CD14-positive monocyte (primary cell): Measurements from ENCODE around the gene KRTAP12-4. TPM values are rescaled to one million over a fixed set of nuclear protein-coding genes. Genes with fewer than 3 reads are reported as not detected.

ENCODE experiments used
- DNase-seq, 3 donors: peaks; one replicate each; pipeline ENCODE4 v3.0.0-alpha.2; 2011 to 2022
- H2AFZ ChIP-seq: 2 replicates; pipeline ENCODE4 v1.6.0; 2012; ENCODE audit warnings: mild to moderate bottlenecking, low read depth, low read length, inconsistent platforms; ENCODE audit not compliant: insufficient read depth, poor library complexity, severe bottlenecking
- H3K27ac ChIP-seq, 2 donors: 1 replicate in 1 of 2; 2 replicates in 1 of 2; pipeline ENCODE4 v1.5.1; 2012 to 2013; ENCODE audit warnings: low read length in 2 of 2, control low read depth in 1 of 2, inconsistent platforms in 1 of 2, low read depth in 1 of 2, mild to moderate bottlenecking in 1 of 2
- H3K27me3 ChIP-seq, 2 donors: one replicate each; pipeline versions ENCODE4 v1.6.0 to v1.6.1; 2011 to 2013; ENCODE audit warnings: low read length in 2 of 2; ENCODE audit not compliant: control insufficient read depth in 2 of 2, insufficient read depth in 2 of 2
- H3K36me3 ChIP-seq, 2 donors: replicated peaks in 1 of 2; 1 replicate in 1 of 2; 2 replicates in 1 of 2; pipeline versions ENCODE4 v1.5.1 to v1.6.1; 2012 to 2013; ENCODE audit warnings: low read length in 2 of 2, control low read depth in 1 of 2, inconsistent platforms in 1 of 2, mild to moderate bottlenecking in 1 of 2; ENCODE audit not compliant: insufficient read depth in 2 of 2, control insufficient read depth in 1 of 2
- H3K4me1 ChIP-seq, 2 donors: 1 replicate in 1 of 2; 2 replicates in 1 of 2; pipeline versions ENCODE4 v1.5.1 to v1.6.1; 2012 to 2013; ENCODE audit warnings: low read length in 2 of 2, control low read depth in 1 of 2, inconsistent platforms in 1 of 2, mild to moderate bottlenecking in 1 of 2, moderate library complexity in 1 of 2; ENCODE audit not compliant: insufficient read depth in 2 of 2, control insufficient read depth in 1 of 2
- H3K4me2 ChIP-seq: replicated peaks from 2 replicates; pipeline ENCODE3; 2012; ENCODE audit warnings: low read length, moderate library complexity, mild to moderate bottlenecking; ENCODE audit not compliant: poor library complexity, severe bottlenecking; ENCODE audit errors: extremely low read depth
- H3K4me3 ChIP-seq, 3 experiments: fragments of 200-600 bp in 1 of 3; sonication (generic) in 1 of 3; replicated peaks in 1 of 3; 1 replicate in 2 of 3; 2 replicates in 1 of 3; pipeline ENCODE4 v1.5.1; 2011 to 2013; ENCODE audit warnings: low read length in 3 of 3, mild to moderate bottlenecking in 3 of 3, control low read depth in 2 of 3, low read depth in 2 of 3, inconsistent platforms in 1 of 3, moderate library complexity in 1 of 3
- H3K79me2 ChIP-seq: 2 replicates; pipeline ENCODE4 v1.6.0; 2012; ENCODE audit warnings: mild to moderate bottlenecking, control low read depth, inconsistent platforms, low read length, moderate library complexity; ENCODE audit not compliant: insufficient read depth
- H3K9ac ChIP-seq: 2 replicates; pipeline ENCODE4 v1.6.0; 2017; ENCODE audit warnings: low read length, mild to moderate bottlenecking; ENCODE audit not compliant: insufficient read depth, poor library complexity, severe bottlenecking
- H3K9me3 ChIP-seq, 2 donors: replicated peaks in 1 of 2; 1 replicate in 1 of 2; 2 replicates in 1 of 2; pipeline versions ENCODE4 v1.5.1 to v1.6.1; 2012 to 2013; ENCODE audit warnings: low read length in 2 of 2, control low read depth in 1 of 2; ENCODE audit not compliant: control insufficient read depth in 1 of 2, insufficient read depth in 1 of 2
- H4K20me1 ChIP-seq: 2 replicates; pipeline ENCODE4 v1.6.0; 2012; ENCODE audit warnings: mild to moderate bottlenecking, low read length, control low read depth, moderate library complexity; ENCODE audit not compliant: insufficient read depth
- H3K27ac Mint-ChIP-seq, 7 donors: one replicate each; pipeline ENCODE4 v1.8.0; 2020; ENCODE audit warnings: mild to moderate bottlenecking in 7 of 7, mixed read lengths in 7 of 7, moderate library complexity in 6 of 7, inconsistent platforms in 2 of 7
- H3K27me3 Mint-ChIP-seq, 3 donors: one replicate each; pipeline ENCODE4 v1.8.0; 2021 to 2022; ENCODE audit warnings: low read depth in 3 of 3, mild to moderate bottlenecking in 3 of 3, mixed read lengths in 3 of 3, moderate library complexity in 3 of 3, inconsistent platforms in 1 of 3
- H3K36me3 Mint-ChIP-seq, 2 donors: one replicate each; pipeline ENCODE4 v1.8.0; 2020; ENCODE audit warnings: mixed read lengths in 2 of 2, inconsistent platforms in 1 of 2, mild to moderate bottlenecking in 1 of 2
- H3K4me1 Mint-ChIP-seq: one replicate; pipeline ENCODE4 v1.8.0; 2020; ENCODE audit warnings: mild to moderate bottlenecking, mixed read lengths
- H3K4me3 Mint-ChIP-seq, 2 donors: one replicate each; pipeline ENCODE4 v1.8.0; 2020; ENCODE audit warnings: mild to moderate bottlenecking in 2 of 2, mixed read lengths in 2 of 2, moderate library complexity in 1 of 2
- H3K9me3 Mint-ChIP-seq, 7 donors: one replicate each; pipeline ENCODE4 v1.8.0; 2020 to 2022; ENCODE audit warnings: mixed read lengths in 7 of 7, mild to moderate bottlenecking in 6 of 7, moderate library complexity in 6 of 7, inconsistent platforms in 2 of 7
- WGBS: methylation state at CpG from one replicate; pipeline ENCODE4 v1.1.5; 2013; ENCODE audit warnings: missing lambda C conversion rate; ENCODE audit not compliant: insufficient coverage; 5-methylcytosine and 5-hydroxymethylcytosine counted together
- intact Hi-C, 2 donors: fragments of 100-400 bp; cut with micrococcal nuclease; formaldehyde crosslinking; loops; one replicate each; pipeline versions ENCODE4 v1.15.0 to v1.15.1; 2023
- polyA plus RNA-seq, 3 donors: library from polyadenylated mRNA; depleted of rRNA in 1 of 3; unstranded in 2 of 3; stranded (reverse) in 1 of 3; fragments of 300-500 nt in 2 of 3; fragments of >200 nt in 1 of 3; fragmentation: Illumina TruSeq in 2 of 3; gene quantifications; 1 replicate in 2 of 3; 2 replicates in 1 of 3; pipeline ENCODE4 v1.2.3, GENCODE V29; 2012 to 2021
- TF ChIP-seq, protein P1 (sequence below): fragments of 200-600 bp; IDR thresholded peaks from one replicate; pipeline ENCODE4 v1.8.0; 2022; ENCODE audit warnings: antibody characterized with exemption, mild to moderate bottlenecking

The KRTAP12-4 gene
- polyA plus RNA-seq, 3 donors: not detected

GRCh38 chr21:44623575-44623974, 30.9 kb downstream of the KRTAP12-4 start:
- H3K4me3 Mint-ChIP-seq: no peak overlapping the region

GRCh38 chr21:44619886-44620285, 34.6 kb downstream of the KRTAP12-4 start:
- Histone ChIP-seq H3K79me2 (no peaks in the 10 kb centered on the region), H2AFZ (no peak overlapping the region), H3K27me3 (no peaks in the 10 kb centered on the region), H3K27ac (no peak overlapping the region), H3K4me1 (no peaks in the 10 kb centered on the region), H4K20me1 (no peaks in the 10 kb centered on the region), H3K4me3 (no peak overlapping the region), H3K4me2 (no peak overlapping the region), H3K9ac (no peak overlapping the region), H3K36me3 (no peaks in the 10 kb centered on the region), H3K9me3 (peaks cover 18 to 33% of the 10 kb centered on the region in 2 donors)
- no peak overlapping the region for H3K4me3 Mint-ChIP-seq
- TF ChIP-seq, protein P1, sequence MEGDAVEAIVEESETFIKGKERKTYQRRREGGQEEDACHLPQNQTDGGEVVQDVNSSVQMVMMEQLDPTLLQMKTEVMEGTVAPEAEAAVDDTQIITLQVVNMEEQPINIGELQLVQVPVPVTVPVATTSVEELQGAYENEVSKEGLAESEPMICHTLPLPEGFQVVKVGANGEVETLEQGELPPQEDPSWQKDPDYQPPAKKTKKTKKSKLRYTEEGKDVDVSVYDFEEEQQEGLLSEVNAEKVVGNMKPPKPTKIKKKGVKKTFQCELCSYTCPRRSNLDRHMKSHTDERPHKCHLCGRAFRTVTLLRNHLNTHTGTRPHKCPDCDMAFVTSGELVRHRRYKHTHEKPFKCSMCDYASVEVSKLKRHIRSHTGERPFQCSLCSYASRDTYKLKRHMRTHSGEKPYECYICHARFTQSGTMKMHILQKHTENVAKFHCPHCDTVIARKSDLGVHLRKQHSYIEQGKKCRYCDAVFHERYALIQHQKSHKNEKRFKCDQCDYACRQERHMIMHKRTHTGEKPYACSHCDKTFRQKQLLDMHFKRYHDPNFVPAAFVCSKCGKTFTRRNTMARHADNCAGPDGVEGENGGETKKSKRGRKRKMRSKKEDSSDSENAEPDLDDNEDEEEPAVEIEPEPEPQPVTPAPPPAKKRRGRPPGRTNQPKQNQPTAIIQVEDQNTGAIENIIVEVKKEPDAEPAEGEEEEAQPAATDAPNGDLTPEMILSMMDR: no peak
- 92% methylated on average over 4 of the region's 6 CpGs for WGBS
- no peaks in the 10 kb centered on the region for H3K36me3 Mint-ChIP-seq
- H3K9me3 Mint-ChIP-seq: peaks cover 32 to 45% (median 36%) of the 10 kb centered on the region in 7 donors
- H3K27ac Mint-ChIP-seq: no peak overlapping the region
- peaks cover 10% of the 10 kb centered on the region for H3K4me1 Mint-ChIP-seq
- intact Hi-C loops: no loop called here
- H3K27me3 Mint-ChIP-seq: peaks cover 2 to 9% (median 9%) of the 10 kb centered on the region in 3 donors
- no peak for DNase-seq

More at GRCh38 chr21:44623575-44623974, 30.9 kb downstream of the KRTAP12-4 start:
- Mint-ChIP-seq H3K27me3 (peaks cover 4 to 14% (median 14%) of the 10 kb centered on the region in 3 donors), H3K9me3 (peaks cover 40 to 57% (median 43%) of the 10 kb centered on the region in 7 donors), H3K36me3 (no peaks in the 10 kb centered on the region), H3K4me1 (peaks cover 3% of the 10 kb centered on the region), H3K27ac (no peak overlapping the region)
- Histone ChIP-seq H3K27me3 (no peaks in the 10 kb centered on the region), H3K4me2 (no peak overlapping the region), H3K9ac (no peak overlapping the region), H3K4me1 (no peaks in the 10 kb centered on the region), H2AFZ (no peak overlapping the region), H3K27ac (no peak overlapping the region), H3K79me2 (no peaks in the 10 kb centered on the region), H3K4me3 (no peak overlapping the region), H3K9me3 (peaks cover 25 to 33% of the 10 kb centered on the region in 2 donors), H4K20me1 (no peaks in the 10 kb centered on the region), H3K36me3 (no peaks in the 10 kb centered on the region)
- intact Hi-C loops: no loop called here
- DNase-seq: no peak
- TF ChIP-seq, protein P1: no peak
